ENCODE results near the gene VIT.
"Not testable (repeated sequence)": the region's sequence is repeated elsewhere in the genome, so short reads cannot be mapped to it uniquely, and the experiment has no call there.

The VIT gene

DNA sequence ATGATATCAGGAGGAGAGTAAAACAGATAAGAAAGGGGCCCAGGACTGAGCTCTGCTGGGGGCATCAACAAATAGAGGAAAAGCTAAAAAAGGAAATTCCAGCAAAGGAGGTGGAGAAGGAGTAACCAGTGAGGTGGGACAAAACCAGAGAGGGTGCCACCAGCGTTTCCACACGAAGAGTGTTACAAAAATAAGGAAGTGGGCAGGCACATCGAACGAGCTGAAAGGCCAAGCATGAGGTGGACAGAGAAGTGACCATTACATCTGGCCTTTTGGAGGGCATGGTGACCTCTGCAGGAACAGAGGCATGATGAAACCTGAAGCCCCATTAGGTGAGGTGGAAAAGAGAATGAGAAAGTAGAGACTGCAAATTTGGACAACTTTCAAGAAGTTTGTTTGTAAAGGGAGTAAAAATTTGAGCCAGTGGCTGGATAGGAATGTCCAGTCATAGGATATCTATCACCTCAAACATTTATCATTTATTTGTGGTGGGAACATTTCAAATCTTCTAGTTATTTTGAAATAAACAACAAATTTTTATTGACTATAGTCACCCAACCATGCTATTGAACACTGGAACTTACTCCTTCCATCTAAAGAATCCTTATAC, 18.4 kb upstream of the VIT start:
- no peak for DNase-seq (ENCODE audit: low spot score)

GRCh38 chr2:36678856-36679255, 17.7 kb upstream of the VIT start:
- DNase-seq (ENCODE audit: low spot score), result no peak

GRCh38 chr2:36680012-36680411, 16.5 kb upstream of the VIT start:
- no peak for DNase-seq (ENCODE audit: low spot score)

GRCh38 chr2:36682562-36682961, 13.9 kb upstream of the VIT start:
- no peak for DNase-seq (ENCODE audit: low spot score)

DNA sequence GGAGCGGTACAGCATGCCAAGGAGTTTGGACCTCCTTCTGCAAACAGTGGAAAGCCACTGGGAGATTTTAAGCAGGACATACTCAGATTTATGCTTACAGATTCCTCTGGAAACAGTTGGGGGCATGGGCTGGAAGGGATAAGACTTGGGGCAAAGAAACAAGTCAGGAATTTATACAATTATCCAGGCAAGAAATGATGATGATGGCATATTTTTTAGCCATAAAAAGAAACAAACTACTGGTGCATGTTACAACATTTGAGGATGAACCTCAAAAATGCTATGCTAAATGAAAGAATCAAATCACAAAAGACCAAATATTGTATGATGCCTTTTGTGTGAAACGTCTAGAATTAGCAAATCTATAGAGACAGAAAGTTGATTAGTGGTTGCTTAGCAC, 13.5 kb upstream of the VIT start:
- no peak for DNase-seq (ENCODE audit: low spot score)

DNA sequence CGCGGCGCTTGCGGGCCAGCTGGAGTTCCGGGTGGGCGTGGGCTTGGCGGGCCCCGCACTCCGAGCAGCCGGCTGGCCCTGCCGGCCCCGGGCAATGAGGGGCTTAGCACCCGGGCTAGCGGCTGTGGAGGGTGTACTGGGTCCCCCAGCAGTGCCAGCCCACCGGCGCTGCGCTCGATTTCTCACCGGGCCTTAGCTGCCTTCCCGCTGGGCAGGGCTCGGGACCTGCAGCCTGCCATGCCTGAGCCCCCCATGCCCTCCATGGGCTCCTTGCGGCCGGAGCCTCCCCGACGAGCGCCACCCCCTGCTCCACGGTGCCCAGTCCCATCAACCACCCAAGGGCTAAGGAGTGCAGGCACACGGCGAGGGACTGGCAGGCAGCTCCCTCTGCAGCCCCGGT, 8.2 kb upstream of the VIT start:
- DNase-seq (ENCODE audit: low spot score), result not testable (repeated sequence)

DNA sequence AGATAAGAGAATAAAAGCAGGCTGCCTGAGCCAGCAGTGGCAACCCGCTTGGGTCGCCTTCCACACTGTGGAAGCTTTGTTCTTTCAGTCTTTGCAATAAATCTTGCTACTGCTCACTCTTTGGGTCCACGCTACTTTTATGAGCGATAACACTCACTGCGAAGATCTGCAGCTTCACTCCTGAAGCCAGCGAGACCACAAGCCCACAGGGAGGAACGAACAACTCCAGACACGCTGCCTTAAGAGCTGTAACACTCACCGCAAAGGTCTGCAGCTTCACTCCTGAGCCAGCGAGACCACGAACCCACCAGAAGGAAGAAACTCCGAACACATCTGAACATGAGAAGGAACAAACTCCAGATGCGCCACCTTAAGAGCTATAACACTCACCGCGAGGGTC, 7.5 kb upstream of the VIT start:
- not testable (repeated sequence) for DNase-seq (ENCODE audit: low spot score)

DNA sequence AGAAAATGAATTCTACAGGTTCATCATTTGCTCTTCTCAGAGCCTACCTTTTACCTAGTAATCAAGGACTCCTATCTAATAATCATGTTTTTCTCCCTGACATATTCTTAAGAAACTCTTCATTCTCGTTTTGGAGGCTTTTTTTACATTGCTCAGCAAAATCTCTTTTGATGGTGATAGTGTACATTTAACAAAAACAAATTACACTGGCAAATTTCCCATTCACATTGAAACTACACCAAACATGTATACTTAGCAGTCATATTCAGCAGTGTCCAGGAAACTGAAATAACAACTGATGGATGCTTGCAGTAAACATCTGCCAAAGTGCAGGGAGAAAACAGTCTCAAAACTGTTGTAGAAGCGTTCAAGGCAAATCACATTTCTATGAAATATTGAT, 4.4 kb upstream of the VIT start:
- no peak for DNase-seq (ENCODE audit: low spot score)

DNA sequence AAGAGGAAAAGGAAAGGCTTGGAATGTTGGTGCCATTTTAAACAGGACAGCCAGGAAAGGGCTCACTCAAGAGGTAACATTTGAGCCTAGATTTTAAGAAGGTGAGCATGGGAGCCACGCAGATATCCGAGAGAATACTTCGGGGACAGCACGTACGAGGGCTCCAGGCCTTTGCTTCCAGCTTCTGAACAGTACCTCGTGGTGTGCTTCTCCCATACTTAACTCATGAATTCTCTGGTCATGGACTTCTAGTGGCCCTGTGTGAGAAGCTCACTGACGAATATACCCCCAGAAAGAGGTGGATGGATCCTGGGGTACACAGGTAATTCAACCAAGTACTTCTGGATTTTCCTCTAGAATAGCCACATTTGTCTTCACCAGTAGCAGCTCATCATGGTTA, 2.7 kb upstream of the VIT start:
- DNase-seq (ENCODE audit: low spot score), result no peak

DNA sequence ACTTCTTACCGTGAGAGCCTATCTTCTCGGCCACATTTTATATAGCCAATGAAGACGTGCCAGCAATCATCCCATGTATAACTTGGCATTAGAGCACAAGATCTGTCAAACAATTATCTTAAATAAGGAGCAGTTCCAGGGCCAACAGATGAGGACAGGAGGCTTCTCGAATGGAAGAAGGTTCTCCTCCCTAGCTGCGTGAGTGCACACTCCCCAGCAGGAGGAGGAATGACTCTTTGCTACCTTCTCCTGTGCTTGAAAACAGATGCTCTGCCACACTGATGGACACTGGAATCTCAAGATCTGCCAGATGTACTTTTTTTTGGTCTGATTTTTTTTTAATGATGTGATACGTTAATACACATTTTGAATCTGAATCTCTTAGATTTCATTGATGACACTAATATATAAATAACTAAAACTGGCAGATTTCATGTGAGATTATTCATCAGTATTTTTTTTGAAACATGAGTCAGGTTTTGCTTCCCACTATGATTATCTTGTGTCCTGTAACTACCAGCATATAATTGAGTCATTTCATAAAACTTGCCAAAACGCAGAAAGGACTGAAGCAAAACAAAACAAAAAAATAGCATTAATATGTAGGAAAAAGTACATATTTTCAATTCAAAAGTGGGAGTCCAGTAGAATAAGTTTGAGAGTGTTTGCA, 626 bp upstream of the VIT start:
- DNase-seq (ENCODE audit: low spot score), result peak; percentile 4

- no peak for DNase-seq (ENCODE audit: low spot score)
Observed at GRCh38 chr2:36697424-36698066, 1.0 kb downstream of the VIT start.

- no peak for DNase-seq (ENCODE audit: low spot score)
Observed at GRCh38 chr2:36698993-36699392, 2.5 kb downstream of the VIT start.

DNA sequence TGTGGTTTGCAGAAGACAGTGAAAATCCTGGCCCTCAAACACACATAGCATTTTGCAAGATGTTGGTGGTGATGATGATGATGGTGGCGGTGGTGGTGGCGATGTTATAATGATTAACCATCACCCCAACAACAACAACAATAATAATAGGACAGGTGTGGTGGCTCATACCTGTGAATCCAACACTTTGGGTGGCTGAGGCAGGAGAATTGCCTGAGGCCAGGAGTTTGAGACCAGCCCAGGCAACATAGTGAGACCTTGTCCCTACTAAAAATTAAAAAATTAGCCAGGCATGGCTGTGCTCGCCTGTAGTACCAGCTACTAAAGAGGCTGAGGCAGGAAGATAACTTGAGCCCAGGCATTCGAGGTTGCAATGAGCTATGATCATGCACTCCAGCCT, 3.8 kb downstream of the VIT start:
- no peak for DNase-seq (ENCODE audit: low spot score)

- no peak for DNase-seq (ENCODE audit: low spot score)
Observed at GRCh38 chr2:36701391-36701795, 4.9 kb downstream of the VIT start.

- no peak for DNase-seq (ENCODE audit: low spot score)
Observed at GRCh38 chr2:36701918-36702317, 5.4 kb downstream of the VIT start.

DNA sequence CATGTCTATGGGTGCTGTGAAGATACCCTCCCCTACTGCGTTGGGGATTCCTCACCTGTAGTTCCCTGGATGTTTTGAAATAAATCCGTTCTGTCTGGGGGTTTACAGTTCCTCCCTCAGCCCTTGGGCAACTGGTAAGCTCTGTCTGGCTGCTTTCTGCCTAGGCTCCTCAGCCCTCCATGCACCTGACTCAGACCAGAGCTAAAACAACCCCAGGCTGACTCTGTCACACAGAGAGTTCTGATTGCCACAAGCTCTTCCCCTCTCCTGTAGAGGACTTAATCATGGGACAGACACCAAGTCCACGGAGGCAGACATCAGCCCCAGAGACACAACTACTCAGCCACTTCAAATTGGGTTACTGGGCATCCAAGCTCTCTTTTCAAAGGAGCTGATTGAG, 6.3 kb downstream of the VIT start:
- no peak for DNase-seq (ENCODE audit: low spot score)

DNA sequence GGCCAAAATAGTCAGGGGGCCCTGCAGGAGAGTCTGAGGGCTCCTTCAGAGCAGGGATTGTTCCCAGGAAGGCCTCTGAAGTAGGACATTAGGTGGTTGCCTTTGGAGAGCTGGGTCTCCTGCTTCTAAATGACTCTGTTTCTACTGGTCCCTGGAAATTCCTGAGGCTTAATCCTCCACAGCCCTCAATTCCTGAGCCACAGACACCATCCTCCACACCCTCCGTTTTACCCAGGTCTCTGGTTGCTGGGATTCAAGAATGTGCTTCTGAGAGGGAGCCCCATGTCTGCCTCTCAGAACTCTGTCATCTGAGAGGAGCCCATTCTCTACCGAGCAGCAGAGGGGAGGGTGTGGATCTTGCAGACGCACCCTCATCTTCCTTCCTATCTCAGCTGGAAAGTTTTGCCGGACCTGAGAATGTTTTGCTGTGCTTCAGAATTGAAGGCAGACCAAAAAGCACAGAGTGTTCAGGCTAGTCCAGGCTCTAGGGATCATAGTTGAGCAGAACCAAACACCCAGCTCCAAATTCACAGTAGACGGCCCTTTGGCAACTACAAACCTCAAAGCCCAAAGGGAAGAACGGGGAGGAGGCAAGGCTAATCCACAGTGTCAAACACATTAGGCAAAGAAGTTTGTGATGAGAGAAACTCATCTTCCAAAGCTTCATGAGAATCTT, 8.1 kb downstream of the VIT start:
- no peak for DNase-seq (ENCODE audit: low spot score)

- no peak for DNase-seq (ENCODE audit: low spot score)
Observed at GRCh38 chr2:36705326-36706020, 9.0 kb downstream of the VIT start.

GRCh38 chr2:36706021-36706876, 9.7 kb downstream of the VIT start:
- DNase-seq (ENCODE audit: low spot score), result no peak

- no peak for DNase-seq (ENCODE audit: low spot score)
Observed at GRCh38 chr2:36707050-36707449, 10.5 kb downstream of the VIT start.

GRCh38 chr2:36708041-36708741, 11.7 kb downstream of the VIT start:
- no peak for DNase-seq (ENCODE audit: low spot score)

All from activated CD4-positive, alpha-beta T cell treated with anti-CD3 and anti-CD28 coated beads, Interleukin-2, Interleukin-4, amounts not matched to agents 100 ng/mL and 50 ng/mL, durations not matched to agents 16 hours and 8 hours (primary cell).